ENCODE data around the gene TAS2R41. TPM values are rescaled to one million over a fixed set of nuclear protein-coding genes. Genes with fewer than 3 reads are reported as not detected.

TAS2R41 gene
- total and polyA plus RNA-seq, 10 donors: 0.41 to 0.95 (median 0.55) TPM; not detected in 7

DNA sequence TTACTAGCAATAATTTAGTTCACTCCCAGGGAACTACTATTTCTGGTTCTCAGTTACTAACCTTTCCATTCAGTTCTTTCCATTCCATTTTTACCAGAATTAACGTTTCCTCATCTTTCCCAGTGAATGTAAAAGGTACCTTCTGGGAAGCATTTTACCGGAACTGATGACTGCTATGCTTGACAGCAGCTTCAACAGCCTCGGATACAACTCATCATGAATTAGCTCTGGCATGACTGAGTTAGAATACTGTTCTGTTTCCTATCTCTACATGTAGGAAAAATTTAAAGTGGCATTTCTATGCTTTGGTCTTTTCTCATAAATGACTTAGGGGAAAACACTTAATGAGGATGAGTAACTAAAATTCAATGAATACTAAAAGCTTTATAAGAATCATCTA lies 18.6 kb downstream of the TAS2R41 start:
- Histone ChIP-seq H3K27me3 (replicated peaks in 1 of 7) (no peaks in the 10 kb centered on the region), H3K4me3 (no peak overlapping the region), H3K9me3 (no peaks in the 10 kb centered on the region), H3K27ac (no peak overlapping the region), H3K36me3 (no peaks in the 10 kb centered on the region), H3K4me1 (peaks cover 6 to 46% (median 19%) of the 10 kb centered on the region in 6 donors)
- 57 to 78% (median 67%) methylated on average over 3 of the region's 3 CpGs for WGBS, 5 donors
- DNase-seq: no peak
- TF ChIP-seq POLR2AphosphoS5 (IDR thresholded peaks at IDR 0.05) (no peak), POLR2A (IDR thresholded peaks at IDR 0.05) (no peak)
- TF ChIP-seq, protein P1, sequence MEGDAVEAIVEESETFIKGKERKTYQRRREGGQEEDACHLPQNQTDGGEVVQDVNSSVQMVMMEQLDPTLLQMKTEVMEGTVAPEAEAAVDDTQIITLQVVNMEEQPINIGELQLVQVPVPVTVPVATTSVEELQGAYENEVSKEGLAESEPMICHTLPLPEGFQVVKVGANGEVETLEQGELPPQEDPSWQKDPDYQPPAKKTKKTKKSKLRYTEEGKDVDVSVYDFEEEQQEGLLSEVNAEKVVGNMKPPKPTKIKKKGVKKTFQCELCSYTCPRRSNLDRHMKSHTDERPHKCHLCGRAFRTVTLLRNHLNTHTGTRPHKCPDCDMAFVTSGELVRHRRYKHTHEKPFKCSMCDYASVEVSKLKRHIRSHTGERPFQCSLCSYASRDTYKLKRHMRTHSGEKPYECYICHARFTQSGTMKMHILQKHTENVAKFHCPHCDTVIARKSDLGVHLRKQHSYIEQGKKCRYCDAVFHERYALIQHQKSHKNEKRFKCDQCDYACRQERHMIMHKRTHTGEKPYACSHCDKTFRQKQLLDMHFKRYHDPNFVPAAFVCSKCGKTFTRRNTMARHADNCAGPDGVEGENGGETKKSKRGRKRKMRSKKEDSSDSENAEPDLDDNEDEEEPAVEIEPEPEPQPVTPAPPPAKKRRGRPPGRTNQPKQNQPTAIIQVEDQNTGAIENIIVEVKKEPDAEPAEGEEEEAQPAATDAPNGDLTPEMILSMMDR (IDR thresholded peaks at IDR 0.05 in 8 of 11, conservative IDR thresholded peaks at IDR 0.05 in 3 of 11): no peak
- intact Hi-C loops (cut with DNase I; ENCODE audit: low total_unique reads): no loop called here

DNA sequence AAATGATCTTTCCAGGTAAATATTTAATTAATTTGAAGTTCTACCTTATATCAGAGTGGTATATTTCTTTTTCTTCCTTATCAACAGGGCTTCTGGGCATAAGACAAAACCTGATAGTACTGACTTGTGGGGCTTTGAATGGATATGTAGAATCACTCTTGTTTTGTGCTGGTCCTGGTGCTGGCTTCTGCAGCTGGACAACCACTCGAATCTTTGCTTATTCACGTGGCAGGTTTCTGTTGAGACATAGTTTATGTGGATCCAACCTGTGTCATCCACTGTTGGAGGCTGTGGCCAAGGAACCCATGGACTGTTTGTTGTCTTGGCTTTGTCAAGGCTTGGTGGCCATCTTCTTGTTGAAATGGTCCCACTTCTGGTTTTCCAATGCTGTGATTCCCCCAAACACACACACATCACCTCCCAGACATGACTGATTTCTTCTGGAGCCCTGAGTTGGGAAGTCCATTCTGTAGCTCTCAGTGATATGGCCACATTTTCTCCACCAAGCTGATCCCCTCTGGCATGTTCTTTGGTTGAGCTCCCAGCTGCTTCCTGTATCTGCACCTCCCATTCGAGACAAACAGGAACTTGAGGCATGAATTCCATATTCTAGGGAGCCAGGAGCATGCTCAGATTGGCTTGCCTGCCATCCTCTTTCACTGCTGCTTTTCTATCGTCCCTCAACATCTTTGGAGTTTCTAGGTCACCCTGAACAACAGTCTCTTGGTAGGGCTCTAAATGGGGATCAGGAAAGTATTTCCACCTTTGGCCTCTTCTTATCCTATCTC lies 19.5 kb downstream of the TAS2R41 start:
- Histone ChIP-seq H3K9me3 (no peaks in the 10 kb centered on the region), H3K27me3 (replicated peaks in 1 of 7) (no peaks in the 10 kb centered on the region), H3K4me3 (no peak overlapping the region), H3K36me3 (no peaks in the 10 kb centered on the region), H3K27ac (no peak overlapping the region), H3K4me1 (peaks cover 6 to 38% (median 17%) of the 10 kb centered on the region in 6 donors)
- no peak for DNase-seq
- 62 to 76% (median 71%) methylated on average over 4 of the region's 4 CpGs for WGBS, 5 donors
- TF ChIP-seq POLR2AphosphoS5 (IDR thresholded peaks at IDR 0.05): no peak
- no peak for TF ChIP-seq POLR2A (IDR thresholded peaks at IDR 0.05)
- TF ChIP-seq, protein P1 (IDR thresholded peaks at IDR 0.05 in 8 of 11, conservative IDR thresholded peaks at IDR 0.05 in 3 of 11): no peak
- intact Hi-C loops (cut with DNase I; ENCODE audit: low total_unique reads): no loop called here

DNA sequence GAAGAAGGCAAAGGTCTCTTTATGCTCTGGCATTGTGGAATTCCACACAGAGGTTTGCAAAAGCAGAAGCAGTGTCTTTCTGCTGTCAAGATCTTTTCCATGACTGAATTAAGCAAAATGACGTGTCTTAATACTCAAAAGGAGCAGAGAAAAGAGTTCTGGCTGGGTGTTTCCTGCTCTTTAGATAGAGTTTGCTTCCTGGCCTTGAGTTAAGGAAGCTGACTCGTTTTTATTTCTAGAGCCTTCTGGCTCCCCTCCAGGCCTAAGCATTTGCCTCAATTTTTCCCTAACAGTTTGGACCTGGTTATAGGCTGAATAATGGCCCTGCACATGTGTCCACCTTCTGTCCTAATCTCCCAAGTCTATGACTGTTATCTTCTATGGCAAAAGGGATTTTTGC lies 21.6 kb downstream of the TAS2R41 start:
- Histone ChIP-seq H3K9me3 (no peaks in the 10 kb centered on the region), H3K27ac (peak overlapping the region in 6 of 8 donors; percentile 19 to 76 (median 48)), H3K36me3 (no peaks in the 10 kb centered on the region), H3K27me3 (replicated peaks in 1 of 7) (no peaks in the 10 kb centered on the region), H3K4me3 (no peak overlapping the region), H3K4me1 (peaks cover 6 to 27% (median 16%) of the 10 kb centered on the region in 6 donors)
- 6 to 22% (median 12%) methylated on average over 2 of the region's 2 CpGs for WGBS, 5 donors
- DNase-seq: no peak
- TF ChIP-seq POLR2AphosphoS5 (IDR thresholded peaks at IDR 0.05) (no peak), POLR2A (IDR thresholded peaks at IDR 0.05) (no peak)
- TF ChIP-seq, protein P1 (IDR thresholded peaks at IDR 0.05 in 8 of 11, conservative IDR thresholded peaks at IDR 0.05 in 3 of 11): no peak
- intact Hi-C loops (cut with DNase I; ENCODE audit: low total_unique reads): no loop called here

DNA sequence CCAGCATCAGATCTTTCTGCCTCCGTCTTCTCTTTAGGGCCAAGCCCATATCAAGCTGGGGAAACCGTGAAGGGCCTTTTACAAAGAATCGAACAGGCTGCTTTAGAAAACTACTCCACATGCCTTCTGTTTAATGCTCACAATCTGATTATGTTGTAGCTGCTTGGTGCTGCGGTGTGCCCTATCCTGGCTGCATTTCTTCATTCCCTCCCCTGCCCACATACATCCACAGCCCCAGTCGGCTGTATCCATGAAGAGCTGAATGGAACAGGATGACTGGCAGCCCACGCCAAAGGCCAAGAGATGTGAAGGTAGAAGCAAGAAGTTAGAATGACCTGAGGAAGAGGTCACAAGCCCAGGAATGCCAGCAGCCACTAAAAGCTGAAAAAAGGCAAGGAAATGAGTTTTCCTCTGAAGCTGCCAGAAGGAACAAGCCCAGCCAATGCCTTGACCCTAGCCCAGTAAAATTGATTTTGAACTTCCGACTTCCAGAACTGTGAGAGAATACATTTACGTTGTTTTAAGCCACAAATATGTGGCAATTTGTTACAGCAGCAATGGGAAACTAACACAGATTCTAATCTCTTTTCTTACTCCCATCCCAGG lies 22.2 kb downstream of the TAS2R41 start:
- Histone ChIP-seq H3K27ac (peak overlapping the region in 6 of 8 donors; percentile 19 to 76 (median 48)), H3K27me3 (replicated peaks in 1 of 7) (no peaks in the 10 kb centered on the region), H3K36me3 (no peaks in the 10 kb centered on the region), H3K4me1 (peaks cover 6 to 27% (median 16%) of the 10 kb centered on the region in 6 donors), H3K4me3 (no peak overlapping the region), H3K9me3 (no peaks in the 10 kb centered on the region)
- intact Hi-C loops (cut with DNase I; ENCODE audit: low total_unique reads): no loop called here
- WGBS, 5 donors: 58 to 73% (median 69%) methylated on average over 8 of the region's 8 CpGs
- no peak for DNase-seq
- peak in 1 of 3 donors; percentile 19 for TF ChIP-seq POLR2AphosphoS5 (IDR thresholded peaks at IDR 0.05)
- TF ChIP-seq, protein P1 (IDR thresholded peaks at IDR 0.05 in 8 of 11, conservative IDR thresholded peaks at IDR 0.05 in 3 of 11): no peak
